Measurements from ENCODE around the gene INPP5A. TPM values are rescaled to one million over a fixed set of nuclear protein-coding genes. Genes with fewer than 3 reads are reported as not detected.

INPP5A gene
- total RNA-seq, 1 donor from 2014 or later, result 108 TPM

GRCh38 chr10:132681858-132682755 is 144.5 kb downstream of the INPP5A start:
- ATAC-seq (no peak), DNase-seq (no peak)
- intact Hi-C loops (cut with micrococcal nuclease), result no loop called here

GRCh38 chr10:132684164-132684891 is 146.7 kb downstream of the INPP5A start:
- ATAC-seq (no peak), DNase-seq (no peak)
- intact Hi-C loops (cut with micrococcal nuclease), result no loop called here

GRCh38 chr10:132685101-132685891 is 147.7 kb downstream of the INPP5A start:
- DNase-seq (peak; percentile 52), ATAC-seq (peak; percentile 76)
- intact Hi-C loops (cut with micrococcal nuclease), result no loop called here

GRCh38 chr10:132685921-132686680 is 148.5 kb downstream of the INPP5A start:
- intact Hi-C loops (cut with micrococcal nuclease), result no loop called here
- DNase-seq (no peak), ATAC-seq (no peak)

GRCh38 chr10:132687181-132687892 is 149.8 kb downstream of the INPP5A start:
- DNase-seq (peak; percentile 15), ATAC-seq (no peak)
- intact Hi-C loops (cut with micrococcal nuclease), result no loop called here

GRCh38 chr10:132687893-132688579 is 150.4 kb downstream of the INPP5A start:
- ATAC-seq (no peak), DNase-seq (peak; percentile 9)
- intact Hi-C loops (cut with micrococcal nuclease), result no loop called here

- no peak for ATAC-seq
- intact Hi-C loops (cut with micrococcal nuclease), result no loop called here
- DNase-seq, result no peak
These were observed 151.2 kb downstream of the INPP5A start for GRCh38 chr10:132688580-132689420.

GRCh38 chr10:132689721-132690360 is 152.3 kb downstream of the INPP5A start:
- ATAC-seq (no peak), DNase-seq (peak; percentile 7)
- intact Hi-C loops (cut with micrococcal nuclease), result no loop called here

GRCh38 chr10:132690401-132690800 is 152.8 kb downstream of the INPP5A start:
- no peak for ATAC-seq
- DNase-seq, result no peak
- intact Hi-C loops (cut with micrococcal nuclease), result no loop called here

- no peak for ATAC-seq
- peak; percentile 17 for DNase-seq
- intact Hi-C loops (cut with micrococcal nuclease), result no loop called here
These were observed 153.4 kb downstream of the INPP5A start for GRCh38 chr10:132690821-132691610.

- no peak for ATAC-seq
- intact Hi-C loops (cut with micrococcal nuclease), result no loop called here
- DNase-seq, result peak; percentile 17
These were observed 154.1 kb downstream of the INPP5A start for GRCh38 chr10:132691711-132692153.

- intact Hi-C loops (cut with micrococcal nuclease), result no loop called here
- ATAC-seq, result no peak
- DNase-seq, result no peak
These were observed 154.7 kb downstream of the INPP5A start for GRCh38 chr10:132692311-132692710.

- intact Hi-C loops (cut with micrococcal nuclease), result no loop called here
- ATAC-seq, result no peak
- no peak for DNase-seq
These were observed 156.1 kb downstream of the INPP5A start for GRCh38 chr10:132693676-132694075.

GRCh38 chr10:132696204-132696603 is 158.6 kb downstream of the INPP5A start:
- ATAC-seq (no peak), DNase-seq (peak; percentile 12)
- intact Hi-C loops (cut with micrococcal nuclease), result no loop called here

- intact Hi-C loops (cut with micrococcal nuclease), result no loop called here
- DNase-seq (peak; percentile 18), ATAC-seq (no peak)
These were observed 159.4 kb downstream of the INPP5A start for GRCh38 chr10:132696728-132697577.
